ENCODE measurements around the gene OR8H1.

- TF ChIP-seq CTCF (IDR thresholded peaks at IDR 0.05) = no peak
- no peak for TF ChIP-seq POLR2A (IDR thresholded peaks at IDR 0.05)
- TF ChIP-seq EP300 (IDR thresholded peaks at IDR 0.05; ENCODE audit: low read depth) = no peak
Measured at GRCh38 chr11:56271092-56271491, 21.0 kb downstream of the OR8H1 start.
